Right cardiac atrium (tissue), 5 donors: ENCODE results near the gene SLC35E1. TPM values are rescaled to one million over a fixed set of nuclear protein-coding genes. Genes with fewer than 3 reads are reported as not detected.

ENCODE experiments used
- ATAC-seq, 2 donors: fragments of 200-7000 bp; cut with Tn5 transposase; one replicate each; pipeline versions ENCODE4 v1.8.0 to v1.9.1; 2020; ENCODE audit warnings: moderate library complexity in 2 of 2, mild to moderate bottlenecking in 1 of 2
- DNase-seq, 3 donors: peaks; one replicate each; pipeline ENCODE4 v3.0.0-alpha.2; 2020
- H3K27ac ChIP-seq: one replicate; pipeline ENCODE4 v1.5.1; 2013; ENCODE audit warnings: mild to moderate bottlenecking, low read length, control low read depth, moderate library complexity
- H3K27me3 ChIP-seq: one replicate; pipeline ENCODE4 v1.6.1; 2013; ENCODE audit not compliant: control insufficient read depth, insufficient read depth
- H3K4me1 ChIP-seq: one replicate; pipeline ENCODE4 v1.6.1; 2013; ENCODE audit warnings: low read length; ENCODE audit not compliant: control insufficient read depth, insufficient read depth
- H3K4me3 ChIP-seq: one replicate; pipeline ENCODE4 v1.5.1; 2013; ENCODE audit warnings: low read length, control low read depth
- H3K9me3 ChIP-seq: one replicate; pipeline ENCODE4 v1.6.1; 2013; ENCODE audit warnings: low read length; ENCODE audit not compliant: control insufficient read depth
- WGBS: extraction: QIAGEN DNeasy Blood & Tissue Kit; methylation state at CpG from one replicate; pipeline ENCODE4 v1.1.7; 2013; 5-methylcytosine and 5-hydroxymethylcytosine counted together
- intact Hi-C, 4 donors: fragments of 100-400 bp; cut with DNase I; formaldehyde crosslinking; loops; one replicate each; pipeline versions ENCODE4 v1.11.0 to v1.14.0; 2022 to 2023
- polyA plus RNA-seq: library from polyadenylated mRNA; stranded (reverse); fragments of 200-250 nt; gene quantifications from one replicate; pipeline ENCODE4 v1.2.3, GENCODE V29; 2013
- total RNA-seq, 4 donors: library from RNA; stranded (reverse); fragmentation: NEBNext Ultra II Directional; extraction: Animal tissue kit (Norgen Biotek cat#: 25700); gene quantifications; one replicate each; pipeline ENCODE4 v1.2.1, GENCODE V29; 2021
- donor health status: healthy with polysubstance abuse.
- donor health status: DM: no; HTN: yes; CAD: no.
- donor health status: DM: no; HTN: no; CAD: no.
- donor health status: DM: no; HTN: yes; CAD: no; lungs with severe emphysema.
- donor health status: DM: yes; HTN: yes; CAD: no.

Gene SLC35E1
- total and polyA plus RNA-seq, 5 donors = 21.0 to 26.6 (median 25.5) TPM

DNA sequence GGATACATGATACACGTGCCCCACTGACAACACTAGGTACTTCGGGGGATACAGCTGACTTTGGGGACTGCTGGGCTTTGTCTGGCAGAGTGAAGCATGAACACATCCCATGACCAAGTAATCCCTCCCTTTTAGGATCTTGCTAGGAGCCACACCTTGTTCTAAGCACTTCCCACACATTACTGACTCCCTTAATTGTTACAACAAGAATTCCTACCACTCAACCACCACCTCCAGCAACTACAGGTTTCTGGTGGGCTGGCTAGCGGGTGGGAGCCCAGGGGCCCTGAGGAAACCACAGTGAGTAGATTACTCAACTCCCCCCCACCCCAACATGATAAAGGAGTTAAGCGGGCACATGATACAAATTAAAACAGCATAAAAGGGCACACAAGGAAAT is 7.2 kb upstream of the SLC35E1 start:
- Histone ChIP-seq H3K4me1 (peaks cover 20% of the 10 kb centered on the region), H3K27me3 (no peaks in the 10 kb centered on the region), H3K4me3 (no peak overlapping the region), H3K9me3 (no peaks in the 10 kb centered on the region), H3K27ac (no peak overlapping the region)
- 79% methylated on average over 4 of the region's 4 CpGs for WGBS
- intact Hi-C loops = loop anchor here in 1 of 4 donors (10.0 kb wide), 1 partner anchor 45 kb away; the partner anchor contains the start of gene MED26
- DNase-seq (peak in 1 of 3 donors; percentile 7), ATAC-seq (no peak)

GRCh38 chr19:16577531-16577985 is 5.3 kb upstream of the SLC35E1 start:
- H3K27ac ChIP-seq = no peak overlapping the region
- DNase-seq (no peak), ATAC-seq (no peak)
- no peaks in the 10 kb centered on the region for H3K27me3 ChIP-seq
- H3K4me3 ChIP-seq = no peak overlapping the region
- no peaks in the 10 kb centered on the region for H3K9me3 ChIP-seq
- peaks cover 19% of the 10 kb centered on the region for H3K4me1 ChIP-seq
- intact Hi-C loops = loop anchor here in 1 of 4 donors (10.0 kb wide), 1 partner anchor 47 kb away; the partner anchor contains the start of gene MED26
- 72% methylated on average over 17 of the region's 17 CpGs for WGBS

- peak in 1 of 3 donors; percentile 49 for DNase-seq
- no peak for ATAC-seq
- no peaks in the 10 kb centered on the region for H3K27me3 ChIP-seq
- no peaks in the 10 kb centered on the region for H3K9me3 ChIP-seq
- no peak overlapping the region for H3K27ac ChIP-seq
- intact Hi-C loops = loop anchor here in 1 of 4 donors (10.0 kb wide), 1 partner anchor 48 kb away; the partner anchor contains the start of gene MED26
- no peak overlapping the region for H3K4me3 ChIP-seq
- H3K4me1 ChIP-seq = peaks cover 16% of the 10 kb centered on the region
- WGBS = 88% methylated on average over 52 of the region's 52 CpGs
Measured at GRCh38 chr19:16576690-16577530, 4.7 kb upstream of the SLC35E1 start.

- H3K27me3 ChIP-seq = no peaks in the 10 kb centered on the region
- ATAC-seq (no peak), DNase-seq (peak in 1 of 3 donors; percentile 59)
- H3K27ac ChIP-seq = no peak overlapping the region
- WGBS = 84% methylated on average over 48 of the region's 48 CpGs
- no peaks in the 10 kb centered on the region for H3K9me3 ChIP-seq
- intact Hi-C loops = loop anchor here in 1 of 4 donors (10.0 kb wide), 1 partner anchor 49 kb away; the partner anchor contains the start of gene MED26
- peaks cover 10% of the 10 kb centered on the region for H3K4me1 ChIP-seq
- no peak overlapping the region for H3K4me3 ChIP-seq
Measured at GRCh38 chr19:16575861-16576689, 3.9 kb upstream of the SLC35E1 start.

DNA sequence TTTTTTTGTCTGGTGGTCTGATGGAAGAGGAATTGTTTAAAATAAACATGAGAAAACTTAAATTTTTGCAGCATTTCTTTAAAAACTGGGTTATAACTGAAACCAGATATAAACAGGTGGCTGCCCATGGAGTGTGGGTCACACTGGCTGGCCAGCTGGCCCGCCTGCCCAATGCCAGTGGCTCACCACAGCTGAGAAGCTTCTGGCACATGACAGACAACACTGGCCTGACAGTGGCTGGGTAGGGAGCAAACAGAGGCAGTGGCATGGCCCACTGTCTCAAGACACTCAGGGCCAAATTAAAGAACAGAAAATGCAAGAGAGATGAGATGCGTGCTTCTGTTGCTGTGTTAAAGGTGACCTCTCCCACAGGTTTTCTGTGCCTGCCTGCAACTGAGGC is 3.1 kb upstream of the SLC35E1 start:
- DNase-seq (peak in 1 of 3 donors; percentile 26), ATAC-seq (no peak)
- Histone ChIP-seq H3K4me3 (no peak overlapping the region), H3K9me3 (no peaks in the 10 kb centered on the region), H3K27me3 (no peaks in the 10 kb centered on the region), H3K27ac (no peak overlapping the region), H3K4me1 (peaks cover 8% of the 10 kb centered on the region)
- intact Hi-C loops = loop anchor here in 1 of 4 donors (10.0 kb wide), 1 partner anchor 50 kb away; the partner anchor contains the start of gene MED26
- 85% methylated on average over 2 of the region's 2 CpGs for WGBS

GRCh38 chr19:16573925-16574324 is 1.7 kb upstream of the SLC35E1 start:
- Histone ChIP-seq H3K9me3 (no peaks in the 10 kb centered on the region), H3K27me3 (no peaks in the 10 kb centered on the region), H3K27ac (no peak overlapping the region), H3K4me3 (no peak overlapping the region), H3K4me1 (peaks cover 8% of the 10 kb centered on the region)
- ATAC-seq = no peak
- peak in 1 of 3 donors; percentile 4 for DNase-seq
- intact Hi-C loops = loop anchor here in 2 of 4 donors (5.0 to 10.0 kb wide), 2 partner anchors 51 to 53 kb away; partner anchors contain the start of gene MED26 (in 2 of the 2)

- Histone ChIP-seq H3K4me1 (peaks cover 8% of the 10 kb centered on the region), H3K4me3 (peak overlapping the region; percentile 86), H3K27ac (no peak overlapping the region), H3K9me3 (no peaks in the 10 kb centered on the region), H3K27me3 (no peaks in the 10 kb centered on the region)
- no peak for ATAC-seq
- intact Hi-C loops = loop anchor here in 2 of 4 donors (5.0 to 10.0 kb wide), 2 partner anchors 52 to 54 kb away; partner anchors contain the start of gene MED26 (in 2 of the 2)
- 67% methylated on average over 13 of the region's 13 CpGs for WGBS
- peak in 1 of 3 donors; percentile 37 for DNase-seq
Measured at GRCh38 chr19:16573296-16573695, 1.1 kb upstream of the SLC35E1 start.

GRCh38 chr19:16571822-16572331 is 338 bp downstream of the SLC35E1 start:
- WGBS = under 1% methylated on average over 75 of the region's 75 CpGs
- Histone ChIP-seq H3K9me3 (no peaks in the 10 kb centered on the region), H3K27ac (peak overlapping the region; percentile 73), H3K4me1 (peaks cover 8% of the 10 kb centered on the region), H3K27me3 (no peaks in the 10 kb centered on the region), H3K4me3 (peak overlapping the region; percentile 86)
- DNase-seq (no peak), ATAC-seq (peak in 1 of 2 donors; percentile 4)
- intact Hi-C loops = loop anchor here in 2 of 4 donors (5.0 to 10.0 kb wide), 2 partner anchors 53 to 55 kb away; partner anchors contain the start of gene MED26 (in 2 of the 2)

DNA sequence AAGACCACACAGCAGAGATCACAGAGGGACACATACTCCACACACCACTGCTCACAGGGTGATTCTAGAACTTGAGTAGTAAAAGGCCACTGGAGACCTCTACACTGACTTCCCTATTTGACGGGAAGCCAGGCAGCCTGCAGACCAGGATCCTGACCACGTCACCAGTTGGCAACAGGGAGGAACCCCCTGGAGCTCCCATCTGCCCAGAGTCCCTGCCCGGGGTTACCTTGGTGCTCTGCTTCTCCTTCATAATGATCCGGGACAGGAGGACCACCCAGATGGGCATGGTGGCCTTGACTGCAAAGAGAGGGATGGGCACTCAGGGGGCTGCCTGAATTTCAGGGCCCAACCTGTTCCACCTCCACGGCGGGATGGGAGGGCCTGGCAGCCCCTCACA is 932 bp downstream of the SLC35E1 start:
- peaks cover 8% of the 10 kb centered on the region for H3K4me1 ChIP-seq
- peak in 1 of 3 donors; percentile 55 for DNase-seq
- ATAC-seq = no peak
- intact Hi-C loops = loop anchor here in 2 of 4 donors (5.0 to 10.0 kb wide), 2 partner anchors 54 to 56 kb away; partner anchors contain the start of gene MED26 (in 2 of the 2)
- H3K27ac ChIP-seq = no peak overlapping the region
- H3K9me3 ChIP-seq = no peaks in the 10 kb centered on the region
- no peaks in the 10 kb centered on the region for H3K27me3 ChIP-seq
- H3K4me3 ChIP-seq = peak overlapping the region; percentile 86
- WGBS = 23% methylated on average over 6 of the region's 6 CpGs

DNA sequence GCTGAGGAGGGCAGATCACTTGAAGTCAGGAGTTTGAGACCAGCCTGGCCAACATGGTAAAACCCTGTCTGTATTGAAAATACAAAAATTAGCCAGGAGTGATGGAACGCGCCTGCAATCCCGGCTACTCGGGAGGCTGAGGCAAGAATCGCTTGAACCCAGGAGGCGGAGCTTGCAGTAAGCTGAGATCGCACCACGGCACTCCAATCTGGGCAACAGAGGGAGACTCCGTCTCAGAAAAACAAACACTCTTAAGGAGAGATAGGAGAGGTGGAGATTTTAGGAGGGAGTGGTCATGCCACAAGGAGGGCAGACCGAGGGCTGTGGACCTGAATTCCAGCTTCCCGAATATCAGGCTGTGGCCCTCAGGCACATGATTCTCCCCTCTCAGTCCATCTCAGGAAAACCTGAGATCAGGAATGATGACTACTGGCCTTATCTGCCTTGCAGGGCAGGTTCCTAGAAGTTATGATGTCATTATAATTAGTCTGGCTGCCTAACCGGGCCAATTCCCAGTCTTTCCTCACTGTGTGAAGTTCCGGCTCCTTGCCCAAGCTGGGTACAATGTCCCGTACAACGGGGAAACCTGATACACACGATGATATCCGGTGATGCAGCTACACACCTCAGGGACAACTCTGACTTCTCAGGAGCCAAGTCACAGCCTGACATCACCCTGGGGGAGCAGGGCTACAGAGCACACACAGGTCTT is 2.5 kb downstream of the SLC35E1 start:
- Histone ChIP-seq H3K9me3 (no peaks in the 10 kb centered on the region), H3K27ac (no peak overlapping the region), H3K4me3 (no peak overlapping the region), H3K27me3 (no peaks in the 10 kb centered on the region), H3K4me1 (peaks cover 8% of the 10 kb centered on the region)
- 85% methylated on average over 17 of the region's 17 CpGs for WGBS
- ATAC-seq (no peak), DNase-seq (peak in 1 of 3 donors; percentile 21)
- intact Hi-C loops = loop anchor here in 2 of 4 donors (5.0 to 10.0 kb wide), 2 partner anchors 55 to 58 kb away; partner anchors contain the start of gene MED26 (in 2 of the 2)
